C4-2B (cell line): Measurements from ENCODE around the gene SLC23A1.

Experiments
- H3K27ac ChIP-seq: fragments of 450-650 bp; 2 replicates; pipeline ENCODE4 v1.5.1; 2017
- ZFX ChIP-seq: fragments of 450-650 bp; IDR thresholded peaks from 2 replicates; pipeline ENCODE4 v1.6.1; 2017
- TF ChIP-seq, protein P1 (sequence below): fragments of 450-650 bp; conservative IDR thresholded peaks from 2 replicates; pipeline ENCODE4 v1.5.1; 2017; ENCODE audit warnings: mild to moderate bottlenecking

SLC23A1 gene

GRCh38 chr5:139387611-139388197, 4.6 kb upstream of the SLC23A1 start:
- TF ChIP-seq, protein P1, sequence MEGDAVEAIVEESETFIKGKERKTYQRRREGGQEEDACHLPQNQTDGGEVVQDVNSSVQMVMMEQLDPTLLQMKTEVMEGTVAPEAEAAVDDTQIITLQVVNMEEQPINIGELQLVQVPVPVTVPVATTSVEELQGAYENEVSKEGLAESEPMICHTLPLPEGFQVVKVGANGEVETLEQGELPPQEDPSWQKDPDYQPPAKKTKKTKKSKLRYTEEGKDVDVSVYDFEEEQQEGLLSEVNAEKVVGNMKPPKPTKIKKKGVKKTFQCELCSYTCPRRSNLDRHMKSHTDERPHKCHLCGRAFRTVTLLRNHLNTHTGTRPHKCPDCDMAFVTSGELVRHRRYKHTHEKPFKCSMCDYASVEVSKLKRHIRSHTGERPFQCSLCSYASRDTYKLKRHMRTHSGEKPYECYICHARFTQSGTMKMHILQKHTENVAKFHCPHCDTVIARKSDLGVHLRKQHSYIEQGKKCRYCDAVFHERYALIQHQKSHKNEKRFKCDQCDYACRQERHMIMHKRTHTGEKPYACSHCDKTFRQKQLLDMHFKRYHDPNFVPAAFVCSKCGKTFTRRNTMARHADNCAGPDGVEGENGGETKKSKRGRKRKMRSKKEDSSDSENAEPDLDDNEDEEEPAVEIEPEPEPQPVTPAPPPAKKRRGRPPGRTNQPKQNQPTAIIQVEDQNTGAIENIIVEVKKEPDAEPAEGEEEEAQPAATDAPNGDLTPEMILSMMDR = no peak
- no peak for TF ChIP-seq ZFX
- H3K27ac ChIP-seq = peak overlapping the region; percentile 88

DNA sequence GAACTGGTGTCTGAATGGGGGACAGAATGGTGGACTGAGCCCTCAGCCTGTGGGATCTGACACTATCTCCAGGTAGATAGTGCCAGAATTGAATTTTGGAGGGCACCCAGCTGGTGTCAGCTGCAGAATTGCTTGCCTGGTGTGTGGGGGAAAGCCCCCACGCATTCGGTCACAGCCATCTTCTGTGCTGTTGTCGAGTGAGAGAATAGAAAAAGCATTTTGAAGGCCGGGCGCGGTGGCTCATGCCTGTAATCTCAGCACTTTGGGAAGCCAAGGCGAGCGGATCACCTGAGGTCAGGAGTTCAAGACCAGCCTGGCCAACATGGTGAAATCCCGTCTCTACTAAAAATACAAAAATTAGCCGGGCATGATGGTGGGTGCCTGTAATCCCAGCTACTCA, 3.9 kb upstream of the SLC23A1 start:
- peak overlapping the region; percentile 88 for H3K27ac ChIP-seq

- H3K27ac ChIP-seq = no peak overlapping the region
- TF ChIP-seq, protein P1 = no peak
- TF ChIP-seq ZFX = no peak
Observed at GRCh38 chr5:139386050-139386438, 2.9 kb upstream of the SLC23A1 start.

DNA sequence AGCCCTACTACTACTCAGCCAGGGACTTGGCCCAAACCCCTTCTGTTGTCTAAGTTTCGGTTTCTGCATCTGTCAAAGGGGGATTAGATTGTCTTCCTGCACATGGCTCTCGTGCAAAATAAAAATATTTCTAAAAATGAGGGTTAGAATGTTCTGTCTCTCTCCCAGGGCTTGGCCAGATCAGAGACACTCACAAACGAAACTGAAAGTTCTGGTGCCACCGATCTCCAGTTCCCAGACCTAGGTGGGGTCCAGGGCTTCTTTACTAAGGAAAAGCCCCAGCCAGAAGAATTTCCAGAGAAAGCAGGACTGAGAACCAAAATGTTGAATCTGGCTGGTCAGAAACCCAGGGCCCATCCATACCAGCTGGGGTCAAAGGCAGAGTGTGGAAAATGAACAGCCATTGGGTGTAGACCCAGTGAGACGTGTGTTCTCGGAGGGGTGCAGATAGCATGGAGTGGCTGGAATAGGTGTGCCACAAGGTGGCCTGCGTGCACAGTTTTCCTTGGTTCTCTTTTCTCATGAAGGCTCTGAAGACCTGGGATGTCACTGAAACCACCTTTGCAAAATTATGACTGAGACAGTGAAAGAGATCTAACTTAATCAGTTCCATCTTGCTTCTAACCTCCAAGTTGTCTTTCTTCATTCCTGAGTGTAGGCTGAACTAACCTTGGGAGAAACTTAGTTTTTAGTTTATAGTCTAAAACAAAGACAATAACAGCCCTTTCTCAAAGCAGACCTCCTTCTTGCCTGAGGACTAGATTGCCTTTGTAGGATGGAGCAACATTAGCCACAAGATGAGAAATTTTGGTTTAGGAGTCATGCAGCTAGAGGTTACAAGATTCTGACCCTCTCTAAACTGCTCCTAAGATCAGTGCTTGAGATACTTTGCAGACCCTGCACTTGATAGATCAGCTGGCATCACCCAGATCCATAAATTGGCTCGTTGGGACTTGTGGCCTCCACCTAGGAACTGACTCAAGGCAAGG, 2.3 kb upstream of the SLC23A1 start:
- H3K27ac ChIP-seq = peak overlapping the region; percentile 83
- TF ChIP-seq ZFX = no peak
- TF ChIP-seq, protein P1 = no peak

GRCh38 chr5:139384591-139385051, 1.5 kb upstream of the SLC23A1 start:
- no peak for TF ChIP-seq ZFX
- TF ChIP-seq, protein P1 = no peak
- H3K27ac ChIP-seq = peak overlapping the region; percentile 83

DNA sequence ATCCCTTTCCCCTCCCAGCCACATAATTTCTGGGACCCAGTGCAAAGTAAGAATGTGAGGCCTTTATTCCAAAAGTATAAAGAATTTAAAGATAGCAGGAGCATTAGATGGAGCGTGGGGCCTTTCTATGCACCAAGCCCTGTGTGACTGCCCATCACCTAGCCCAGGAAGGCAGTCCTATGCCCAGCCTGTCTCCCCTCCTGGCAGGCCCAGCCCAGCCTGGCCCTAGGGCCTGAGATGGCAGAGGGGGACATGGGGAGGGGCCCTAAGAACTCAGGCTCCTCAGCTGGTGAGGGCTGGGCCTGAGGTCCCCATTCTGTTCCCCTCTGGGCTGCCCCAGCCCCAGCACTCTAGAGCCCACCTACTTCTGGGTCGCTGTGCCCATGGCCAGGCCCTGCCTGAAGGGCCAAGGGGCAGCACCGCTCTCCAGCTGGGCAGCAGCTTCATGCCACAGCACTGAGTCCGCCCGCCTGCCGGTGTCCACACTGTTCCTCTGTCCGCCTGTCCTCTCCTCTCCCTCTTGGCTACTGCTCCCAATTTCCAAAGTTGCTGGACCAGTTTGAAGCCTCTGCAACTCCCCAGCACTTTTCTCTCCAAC, 995 bp upstream of the SLC23A1 start:
- peak; percentile 31; the same call in 1 of the 2 replicates for TF ChIP-seq ZFX
- TF ChIP-seq, protein P1 = no peak
- peak overlapping the region; percentile 83 for H3K27ac ChIP-seq

DNA sequence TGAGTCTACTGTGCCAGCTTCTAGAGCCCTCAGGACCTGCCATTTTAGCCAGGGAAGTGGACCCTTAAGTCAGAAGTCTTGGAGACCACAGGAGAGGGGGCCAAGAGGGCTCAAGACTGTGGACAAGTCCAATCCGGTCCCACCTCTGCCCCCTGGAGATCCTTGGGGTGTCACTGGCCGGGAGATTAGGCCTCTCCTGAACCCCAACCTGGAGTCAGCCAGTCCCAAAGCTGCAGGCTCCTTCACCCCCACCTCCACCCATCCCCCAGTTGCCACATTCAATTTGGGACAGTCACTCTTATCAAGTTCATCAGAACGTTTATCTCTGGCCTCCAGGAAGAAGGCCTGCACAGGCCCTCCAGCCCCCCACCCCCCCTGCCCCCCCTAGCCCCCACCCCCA, 290 bp downstream of the SLC23A1 start:
- peak overlapping the region; percentile 13 for H3K27ac ChIP-seq
- TF ChIP-seq, protein P1 = no peak
- TF ChIP-seq ZFX = no peak
